ENCODE measurements around the gene RSU1. TPM values are rescaled to one million over a fixed set of nuclear protein-coding genes. Genes with fewer than 3 reads are reported as not detected.

The RSU1 gene
- total and polyA plus RNA-seq, 10 of the 15 experiments (the other 5 are each of a cell fraction or from before 2014, with no cell fraction given) = 49.2 to 139 (median 81.3) TPM

GRCh38 chr10:16716051-16716450 lies 101.2 kb downstream of the RSU1 start:
- intact Hi-C loops (cut with micrococcal nuclease; ENCODE audit: unreplicated experiment) = no loop called here
- ChIA-PET SMC1A (ENCODE audit: uncharacterized antibody, unreplicated experiment) (no interaction called here), RAD21 (ENCODE audit: unreplicated experiment) (no interaction called here), CTCF (no interaction called here), POLR2A (no interaction called here)
- no peaks in the 10 kb centered on the region for H3K27me3 ChIP-seq (replicated peaks in 1 of 2; ENCODE audit: control insufficient read depth in 2 of 2, insufficient read depth in 2 of 2, low read length in 1 of 2)
- no peaks in the 10 kb centered on the region for H4K20me1 ChIP-seq (ENCODE audit: control insufficient read depth, insufficient read depth)
- 79% methylated on average over 5 of the region's 5 CpGs for WGBS (ENCODE audit: insufficient coverage, insufficient replicate concordance, low lambda C conversion rate, missing lambda C conversion rate)
- no peaks in the 10 kb centered on the region for H3K79me2 ChIP-seq (ENCODE audit: control insufficient read depth, insufficient read depth, low read length)
- TF ChIP-seq ZNF274 (IDR thresholded peaks at IDR 0.05; ENCODE audit: insufficient read depth, insufficient read length) = no peak
- TF ChIP-seq, protein P1, sequence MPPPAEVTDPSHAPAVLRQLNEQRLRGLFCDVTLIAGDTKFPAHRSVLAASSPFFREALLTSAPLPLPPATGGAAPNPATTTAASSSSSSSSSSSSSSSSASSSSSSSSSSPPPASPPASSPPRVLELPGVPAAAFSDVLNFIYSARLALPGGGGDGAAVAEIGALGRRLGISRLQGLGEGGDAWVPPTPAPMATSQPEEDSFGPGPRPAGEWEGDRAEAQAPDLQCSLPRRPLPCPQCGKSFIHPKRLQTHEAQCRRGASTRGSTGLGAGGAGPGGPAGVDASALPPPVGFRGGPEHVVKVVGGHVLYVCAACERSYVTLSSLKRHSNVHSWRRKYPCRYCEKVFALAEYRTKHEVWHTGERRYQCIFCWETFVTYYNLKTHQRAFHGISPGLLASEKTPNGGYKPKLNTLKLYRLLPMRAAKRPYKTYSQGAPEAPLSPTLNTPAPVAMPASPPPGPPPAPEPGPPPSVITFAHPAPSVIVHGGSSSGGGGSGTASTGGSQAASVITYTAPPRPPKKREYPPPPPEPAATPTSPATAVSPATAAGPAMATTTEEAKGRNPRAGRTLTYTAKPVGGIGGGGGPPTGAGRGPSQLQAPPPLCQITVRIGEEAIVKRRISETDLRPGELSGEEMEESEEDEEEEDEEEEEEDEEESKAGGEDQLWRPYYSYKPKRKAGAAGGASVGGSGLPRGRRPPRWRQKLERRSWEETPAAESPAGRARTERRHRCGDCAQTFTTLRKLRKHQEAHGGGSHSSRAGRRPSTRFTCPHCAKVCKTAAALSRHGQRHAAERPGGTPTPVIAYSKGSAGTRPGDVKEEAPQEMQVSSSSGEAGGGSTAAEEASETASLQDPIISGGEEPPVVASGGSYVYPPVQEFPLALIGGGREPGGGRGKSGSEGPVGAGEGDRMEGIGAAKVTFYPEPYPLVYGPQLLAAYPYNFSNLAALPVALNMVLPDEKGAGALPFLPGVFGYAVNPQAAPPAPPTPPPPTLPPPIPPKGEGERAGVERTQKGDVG (CRISPR knock-in tag; IDR thresholded peaks at IDR 0.05) = no peak
- no peak for TF ChIP-seq BCL11A (IDR thresholded peaks at IDR 0.05; ENCODE audit: low read depth, low read length)
- TF ChIP-seq CEBPB (IDR thresholded peaks at IDR 0.05; ENCODE audit: borderline replicate concordance in 1 of 2, low read depth in 2 of 2, low read length in 2 of 2) = no peak
- TF ChIP-seq E4F1 (IDR thresholded peaks at IDR 0.05; ENCODE audit: borderline replicate concordance, partially characterized antibody) = no peak
- no peak for TF ChIP-seq SMAD5 (IDR thresholded peaks at IDR 0.05; ENCODE audit: low read depth)
- no peak for TF ChIP-seq CHD2 (IDR thresholded peaks at IDR 0.05; ENCODE audit: borderline replicate concordance, low read depth, low read length)
- no peak for TF ChIP-seq RB1 (IDR thresholded peaks at IDR 0.05; ENCODE audit: borderline replicate concordance)
- no peak for TF ChIP-seq WRNIP1 (IDR thresholded peaks at IDR 0.05; ENCODE audit: borderline replicate concordance, low read depth, low read length)
- TF ChIP-seq FOS (IDR thresholded peaks at IDR 0.05; ENCODE audit: borderline replicate concordance, extremely low read depth, insufficient read length) = no peak
- TF ChIP-seq, protein P2, sequence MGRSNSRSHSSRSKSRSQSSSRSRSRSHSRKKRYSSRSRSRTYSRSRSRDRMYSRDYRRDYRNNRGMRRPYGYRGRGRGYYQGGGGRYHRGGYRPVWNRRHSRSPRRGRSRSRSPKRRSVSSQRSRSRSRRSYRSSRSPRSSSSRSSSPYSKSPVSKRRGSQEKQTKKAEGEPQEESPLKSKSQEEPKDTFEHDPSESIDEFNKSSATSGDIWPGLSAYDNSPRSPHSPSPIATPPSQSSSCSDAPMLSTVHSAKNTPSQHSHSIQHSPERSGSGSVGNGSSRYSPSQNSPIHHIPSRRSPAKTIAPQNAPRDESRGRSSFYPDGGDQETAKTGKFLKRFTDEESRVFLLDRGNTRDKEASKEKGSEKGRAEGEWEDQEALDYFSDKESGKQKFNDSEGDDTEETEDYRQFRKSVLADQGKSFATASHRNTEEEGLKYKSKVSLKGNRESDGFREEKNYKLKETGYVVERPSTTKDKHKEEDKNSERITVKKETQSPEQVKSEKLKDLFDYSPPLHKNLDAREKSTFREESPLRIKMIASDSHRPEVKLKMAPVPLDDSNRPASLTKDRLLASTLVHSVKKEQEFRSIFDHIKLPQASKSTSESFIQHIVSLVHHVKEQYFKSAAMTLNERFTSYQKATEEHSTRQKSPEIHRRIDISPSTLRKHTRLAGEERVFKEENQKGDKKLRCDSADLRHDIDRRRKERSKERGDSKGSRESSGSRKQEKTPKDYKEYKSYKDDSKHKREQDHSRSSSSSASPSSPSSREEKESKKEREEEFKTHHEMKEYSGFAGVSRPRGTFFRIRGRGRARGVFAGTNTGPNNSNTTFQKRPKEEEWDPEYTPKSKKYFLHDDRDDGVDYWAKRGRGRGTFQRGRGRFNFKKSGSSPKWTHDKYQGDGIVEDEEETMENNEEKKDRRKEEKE (IDR thresholded peaks at IDR 0.05) = no peak
- no peak for TF ChIP-seq IKZF1 (conservative IDR thresholded peaks at IDR 0.05)
- no peak for TF ChIP-seq HCFC1 (IDR thresholded peaks at IDR 0.05; ENCODE audit: low read length)
- no peak for TF ChIP-seq TCF3 (IDR thresholded peaks at IDR 0.05; ENCODE audit: borderline replicate concordance, insufficient read depth, low read depth, low read length)
- H3K4me1 ChIP-seq (ENCODE audit: control insufficient read depth, insufficient read depth, low read length) = no peaks in the 10 kb centered on the region
- no peak overlapping the region for H3K9ac ChIP-seq (ENCODE audit: control insufficient read depth, insufficient read depth, low read length)
- ATAC-seq = no peak
- DNase-seq (ENCODE audit: low read depth, low spot score) = no peak
- peaks cover 12% of the 10 kb centered on the region for H3K9me3 ChIP-seq (replicated peaks; ENCODE audit: control insufficient read depth, insufficient read depth, low read length)
- H2AFZ ChIP-seq (ENCODE audit: control insufficient read depth, low read depth, low read length) = no peak overlapping the region
- in situ Hi-C loops (cut with MboI) = no loop called here
- no peak overlapping the region for H3K4me2 ChIP-seq (ENCODE audit: control insufficient read depth, insufficient read depth)
- no peak for FAIRE-seq
- H3K36me3 ChIP-seq (ENCODE audit: control insufficient read depth in 2 of 2, insufficient read depth in 2 of 2, low read length in 1 of 2) = no peaks in the 10 kb centered on the region
- H3K4me3 ChIP-seq = no peak overlapping the region
- no peak overlapping the region for H3K27ac ChIP-seq (ENCODE audit: control insufficient read depth, insufficient read depth)
- no TSS peak for BruUV-seq (replicated peaks)
